ENCODE data around the gene PPP3CA.
"Not testable (repeated sequence)": the region's sequence is repeated elsewhere in the genome, so short reads cannot be mapped to it uniquely, and the experiment has no call there.

PPP3CA gene

DNA sequence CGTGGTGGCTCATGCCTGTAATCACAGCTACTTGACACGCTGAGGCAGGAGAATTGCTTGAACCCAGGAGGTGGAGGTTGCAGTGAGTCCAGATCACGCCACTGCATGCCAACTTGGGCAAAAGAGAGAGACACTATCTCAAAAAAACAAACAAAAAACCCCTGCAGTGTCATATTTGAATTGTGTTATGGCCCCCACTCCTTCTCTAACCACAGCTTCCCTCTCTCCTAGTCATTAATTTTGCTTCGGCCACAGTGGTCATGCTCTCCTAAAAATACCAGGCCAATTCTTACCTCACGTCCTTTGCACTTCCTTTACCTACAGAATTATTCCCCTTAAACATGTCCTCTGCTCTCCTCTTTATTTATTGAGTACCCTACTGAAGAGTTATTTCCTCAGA, 206.1 kb downstream of the PPP3CA start:
- H3K27ac ChIP-seq: peak overlapping the region; percentile 13; the same call in 1 of the 2 replicates
- TF ChIP-seq, protein P1, sequence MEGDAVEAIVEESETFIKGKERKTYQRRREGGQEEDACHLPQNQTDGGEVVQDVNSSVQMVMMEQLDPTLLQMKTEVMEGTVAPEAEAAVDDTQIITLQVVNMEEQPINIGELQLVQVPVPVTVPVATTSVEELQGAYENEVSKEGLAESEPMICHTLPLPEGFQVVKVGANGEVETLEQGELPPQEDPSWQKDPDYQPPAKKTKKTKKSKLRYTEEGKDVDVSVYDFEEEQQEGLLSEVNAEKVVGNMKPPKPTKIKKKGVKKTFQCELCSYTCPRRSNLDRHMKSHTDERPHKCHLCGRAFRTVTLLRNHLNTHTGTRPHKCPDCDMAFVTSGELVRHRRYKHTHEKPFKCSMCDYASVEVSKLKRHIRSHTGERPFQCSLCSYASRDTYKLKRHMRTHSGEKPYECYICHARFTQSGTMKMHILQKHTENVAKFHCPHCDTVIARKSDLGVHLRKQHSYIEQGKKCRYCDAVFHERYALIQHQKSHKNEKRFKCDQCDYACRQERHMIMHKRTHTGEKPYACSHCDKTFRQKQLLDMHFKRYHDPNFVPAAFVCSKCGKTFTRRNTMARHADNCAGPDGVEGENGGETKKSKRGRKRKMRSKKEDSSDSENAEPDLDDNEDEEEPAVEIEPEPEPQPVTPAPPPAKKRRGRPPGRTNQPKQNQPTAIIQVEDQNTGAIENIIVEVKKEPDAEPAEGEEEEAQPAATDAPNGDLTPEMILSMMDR (conservative IDR thresholded peaks at IDR 0.05): no peak

DNA sequence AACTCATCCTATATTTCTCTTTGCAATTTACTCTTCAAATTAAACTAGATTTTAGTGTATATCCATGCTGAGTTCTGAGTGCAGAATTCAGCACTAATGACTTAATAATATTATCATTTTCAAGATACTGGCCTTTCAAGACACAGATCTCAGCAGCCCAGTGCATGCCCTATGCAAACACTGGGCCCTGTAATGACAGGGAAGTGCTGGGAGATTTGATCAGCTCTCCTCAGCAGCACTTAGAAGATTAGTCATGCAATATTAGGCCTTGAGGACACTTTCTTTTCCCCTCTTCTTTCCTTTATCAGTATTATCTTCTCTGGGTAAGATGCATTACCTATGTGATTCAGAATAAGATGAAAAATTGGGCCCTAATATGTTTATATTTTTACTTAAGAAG, 207.1 kb downstream of the PPP3CA start:
- TF ChIP-seq, protein P1 (conservative IDR thresholded peaks at IDR 0.05): no peak
- H3K27ac ChIP-seq: peak overlapping the region; percentile 13; the same call in 1 of the 2 replicates

DNA sequence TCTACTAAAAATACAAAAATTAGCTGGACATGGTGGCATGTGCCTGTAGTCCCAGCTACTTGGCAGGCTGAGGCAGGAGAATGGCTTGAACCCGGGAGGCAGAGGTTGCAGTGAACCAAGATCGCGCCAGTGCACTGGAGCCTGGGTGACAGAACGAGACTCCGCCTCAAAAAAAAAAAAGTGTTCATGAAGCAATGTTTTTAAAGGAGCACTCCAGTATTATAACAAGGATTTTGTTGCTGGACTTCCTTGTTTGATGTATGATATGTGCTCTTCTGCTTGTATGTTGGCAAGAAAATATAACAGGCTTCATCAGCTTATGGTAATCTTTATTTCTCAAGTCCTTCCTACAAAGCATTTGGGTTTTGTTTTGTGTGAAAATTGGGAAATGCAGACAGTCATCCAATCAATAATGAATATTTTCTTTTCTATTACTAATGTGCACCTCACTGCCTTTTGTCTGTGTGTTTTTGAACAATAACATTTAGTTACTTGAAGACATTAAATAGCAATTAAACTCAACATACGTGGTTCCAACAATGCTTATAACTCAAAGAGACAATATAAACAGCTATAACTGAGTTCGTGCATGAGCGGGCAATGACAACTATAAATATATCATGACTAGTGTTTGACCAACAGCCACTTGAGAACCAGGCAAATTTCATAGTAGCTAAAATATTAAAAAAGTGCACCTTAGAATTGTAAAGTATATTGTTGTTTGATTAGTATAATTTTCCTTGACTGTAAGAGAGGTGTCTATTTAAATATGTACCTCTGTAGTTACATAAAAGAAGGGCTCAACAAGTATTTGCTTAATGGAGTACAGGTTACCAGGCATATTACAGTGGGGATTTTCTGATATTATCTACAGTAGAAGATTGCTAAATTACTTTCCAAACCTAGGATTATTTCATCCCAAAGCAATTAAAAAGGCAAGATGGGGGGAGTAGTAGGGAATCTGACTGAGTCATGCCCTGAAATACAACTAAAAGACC, 210.7 kb downstream of the PPP3CA start:
- H3K27ac ChIP-seq: peak overlapping the region; percentile 32; the same call in 1 of the 2 replicates
- TF ChIP-seq, protein P1 (conservative IDR thresholded peaks at IDR 0.05): no peak

DNA sequence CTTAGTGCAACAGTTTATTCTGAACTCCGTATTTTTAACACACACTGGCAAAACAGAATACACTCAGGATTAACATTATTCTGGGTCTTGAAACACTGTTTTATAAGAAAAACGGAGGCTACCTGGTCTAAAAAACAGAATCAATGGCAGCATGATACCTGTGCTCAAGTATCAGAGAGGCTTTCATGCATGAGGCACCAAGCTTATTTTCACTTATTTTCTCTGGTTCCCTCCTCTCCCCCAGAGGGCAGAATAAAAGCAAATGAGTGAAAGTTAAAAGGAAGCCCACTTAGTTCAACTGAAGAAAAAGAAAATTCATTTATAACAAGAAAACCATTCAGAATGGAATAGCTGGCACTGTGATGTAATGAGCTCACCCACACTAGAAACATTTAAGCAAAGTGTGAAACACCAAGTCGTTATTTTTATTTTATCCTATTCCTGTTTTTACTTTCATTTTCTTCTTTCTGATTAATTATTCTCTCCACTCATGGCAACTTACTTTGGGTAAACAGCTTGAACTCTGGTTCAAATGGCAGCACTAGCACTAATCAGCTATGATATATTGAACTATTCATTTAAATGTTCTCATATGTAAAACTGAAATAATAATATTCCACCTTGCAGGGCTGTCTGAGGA, 211.8 kb downstream of the PPP3CA start:
- TF ChIP-seq, protein P1 (conservative IDR thresholded peaks at IDR 0.05): no peak
- H3K27ac ChIP-seq: no peak overlapping the region

DNA sequence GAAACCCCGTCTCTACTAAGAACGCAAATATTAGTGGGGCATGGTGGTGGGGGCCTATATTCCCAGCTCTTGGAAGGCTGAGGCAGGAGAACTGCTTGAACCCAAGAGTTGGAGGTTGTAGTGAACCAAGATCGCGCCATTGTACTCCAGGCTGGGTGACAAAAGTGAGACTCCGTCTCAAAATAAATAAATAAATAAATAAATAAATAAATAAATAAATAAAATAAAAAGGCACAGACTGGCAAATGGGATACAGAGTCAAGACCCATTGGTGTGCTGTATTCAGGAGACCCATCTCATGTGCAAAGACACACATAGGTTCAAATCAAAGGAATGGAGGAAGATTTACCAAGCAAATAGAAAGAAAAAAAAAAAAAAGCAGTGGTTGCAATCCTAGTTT, 216.3 kb downstream of the PPP3CA start:
- not testable (repeated sequence) for H3K27ac ChIP-seq

DNA sequence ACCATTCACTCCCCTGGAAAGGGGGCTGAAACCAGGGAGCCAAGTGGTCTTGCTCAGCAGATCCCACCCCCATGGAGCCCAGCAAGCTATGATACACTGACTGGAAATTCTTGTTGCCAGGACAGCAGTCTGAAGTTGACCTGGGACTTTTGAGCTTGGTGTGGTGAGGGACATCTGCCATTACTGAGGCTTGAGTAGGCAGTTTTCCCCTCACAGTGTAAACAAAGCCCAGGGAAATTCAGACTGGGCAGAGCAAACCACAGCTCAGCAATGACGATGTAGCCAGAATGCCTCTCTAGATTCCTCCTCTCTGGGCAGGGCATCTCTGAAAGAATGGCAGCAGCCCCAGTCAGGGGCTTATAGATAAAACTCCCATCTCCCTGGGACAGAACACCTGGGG, 218.4 kb downstream of the PPP3CA start:
- H3K27ac ChIP-seq: not testable (repeated sequence)

DNA sequence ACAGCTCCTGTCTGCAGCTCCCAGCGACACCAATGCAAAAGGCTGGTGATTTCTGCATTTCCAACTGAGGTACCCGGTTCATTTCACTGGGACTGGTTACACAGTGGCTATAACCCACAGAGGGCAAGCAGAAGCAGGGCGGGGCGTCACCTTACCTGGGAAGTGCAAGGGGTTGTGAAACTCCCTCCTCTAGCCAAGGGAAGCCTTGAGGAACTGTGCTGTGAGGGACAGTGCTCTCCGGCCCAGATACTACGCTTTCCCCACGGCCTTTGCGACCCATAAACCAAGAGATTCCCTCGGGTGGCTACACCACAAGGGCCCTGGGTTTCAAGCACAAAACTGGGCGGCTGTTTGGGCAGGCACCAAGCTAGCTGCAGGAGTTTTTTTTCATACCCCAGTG, 218.9 kb downstream of the PPP3CA start:
- TF ChIP-seq, protein P1 (conservative IDR thresholded peaks at IDR 0.05): no peak
- no peak overlapping the region for H3K27ac ChIP-seq

DNA sequence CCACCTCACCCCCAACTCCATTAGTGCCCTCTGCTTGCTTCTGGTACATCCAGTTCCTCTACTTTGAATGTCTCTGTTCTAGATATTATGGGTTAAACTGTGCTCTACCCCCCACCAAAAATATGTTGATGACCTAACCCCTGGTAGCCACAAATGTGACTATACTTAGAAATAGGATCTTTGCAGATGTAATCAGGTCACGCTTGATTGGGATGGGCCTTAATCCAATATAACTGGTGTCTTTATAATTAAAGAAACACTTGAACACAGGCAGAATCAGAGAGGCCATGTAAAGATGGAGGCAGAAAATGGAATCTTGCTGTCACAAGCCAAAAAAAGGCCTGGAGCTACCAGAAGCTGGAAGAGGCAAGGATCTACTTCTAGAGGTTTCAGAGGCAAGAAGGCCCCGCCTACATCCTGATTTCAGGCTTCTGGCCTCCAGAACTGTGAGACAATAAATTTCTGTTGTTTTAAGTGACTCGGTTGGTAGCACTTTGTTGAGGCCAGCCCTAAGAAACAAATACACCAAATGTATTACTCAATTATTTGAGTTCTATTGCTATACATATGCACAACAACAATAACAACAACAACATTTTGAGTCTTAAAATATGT, 220.0 kb downstream of the PPP3CA start:
- TF ChIP-seq, protein P1 (conservative IDR thresholded peaks at IDR 0.05): no peak
- H3K27ac ChIP-seq: no peak overlapping the region
